Neural cell (in vitro differentiated cells): ENCODE measurements around the gene UBN2. TPM values are rescaled to one million over a fixed set of nuclear protein-coding genes. Genes with fewer than 3 reads are reported as not detected.

ENCODE experiments used
- H2AFZ ChIP-seq: fragments of 200-600, 300-800 bp; sonication (generic), shearing (Covaris generic); 2 replicates; pipeline ENCODE4 v1.6.0; 2014; ENCODE audit warnings: low read depth, mild to moderate bottlenecking, antibody characterized with exemption, low read length, moderate library complexity
- H3F3A ChIP-seq: fragments of 200-600 bp; shearing (Covaris generic); 2 replicates; pipeline ENCODE4 v1.6.1; 2016; ENCODE audit warnings: mild to moderate bottlenecking, moderate library complexity, mixed read lengths, antibody characterized with exemption, low read length; ENCODE audit not compliant: insufficient read depth, poor library complexity, severe bottlenecking
- H3K27ac ChIP-seq: fragments of 200-600, 300-800 bp; sonication (generic), shearing (Covaris generic); 2 replicates; pipeline ENCODE4 v1.5.1; 2014; ENCODE audit warnings: mild to moderate bottlenecking, low read length, moderate library complexity
- H3K27me3 ChIP-seq: fragments of 300-800, 200-600 bp; sonication (generic), shearing (Covaris generic); 2 replicates; pipeline ENCODE4 v1.6.0; 2014; ENCODE audit warnings: mild to moderate bottlenecking, low read depth, low read length, moderate library complexity; ENCODE audit not compliant: insufficient read depth
- H3K36me3 ChIP-seq: fragments of 300-800, 200-600 bp; sonication (generic), shearing (Covaris generic); 2 replicates; pipeline ENCODE4 v1.5.1; 2014; ENCODE audit warnings: mild to moderate bottlenecking, antibody characterized with exemption, low read length, moderate library complexity; ENCODE audit not compliant: insufficient read depth
- H3K4me2 ChIP-seq: fragments of 300-800, 200-600 bp; sonication (generic), shearing (Covaris generic); 2 replicates; pipeline ENCODE4 v1.6.0; 2014; ENCODE audit warnings: mild to moderate bottlenecking, low read length
- H3K4me3 ChIP-seq: fragments of 300-800, 200-600 bp; sonication (generic), shearing (Covaris generic); 2 replicates; pipeline ENCODE4 v1.5.1; 2014; ENCODE audit warnings: mild to moderate bottlenecking, low read length, moderate library complexity
- H3K79me2 ChIP-seq: fragments of 200-600 bp; shearing (Covaris generic); replicated peaks from 2 replicates; pipeline ENCODE4 v1.6.0; 2014; ENCODE audit warnings: mild to moderate bottlenecking, low read length, moderate library complexity; ENCODE audit not compliant: insufficient read depth
- H3K9ac ChIP-seq: fragments of 300-800, 200-600 bp; sonication (generic), shearing (Covaris generic); 2 replicates; pipeline ENCODE4 v1.6.1; 2016; ENCODE audit warnings: mild to moderate bottlenecking, low read length, mixed read lengths
- H3K9me2 ChIP-seq: fragments of 200-600 bp; shearing (Covaris generic); 2 replicates; pipeline ENCODE4 v1.6.1; 2016; ENCODE audit warnings: mild to moderate bottlenecking, low read length, mixed read lengths; ENCODE audit not compliant: insufficient read depth
- H3K9me3 ChIP-seq: fragments of 200-600, 300-800 bp; sonication (generic), shearing (Covaris generic); 2 replicates; pipeline ENCODE4 v1.6.1; 2016; ENCODE audit warnings: mild to moderate bottlenecking, mixed run types, low read length, moderate library complexity, mixed read lengths
- H4K20me1 ChIP-seq: fragments of 200-600 bp; shearing (Covaris generic); 2 replicates; pipeline ENCODE4 v1.6.1; 2016; ENCODE audit warnings: mild to moderate bottlenecking, mixed run types; ENCODE audit not compliant: insufficient read depth
- CTCF ChIP-seq: fragments of 450-650 bp; IDR thresholded peaks from 2 replicates; pipeline ENCODE4 v1.5.1; 2014; ENCODE audit warnings: antibody characterized with exemption, mild to moderate bottlenecking, moderate library complexity; ENCODE audit not compliant: poor library complexity, severe bottlenecking
- EP300 ChIP-seq: fragments of 450-650 bp; conservative IDR thresholded peaks from 2 replicates; pipeline ENCODE4 v1.6.1; 2014; ENCODE audit warnings: antibody characterized with exemption, mild to moderate bottlenecking, moderate library complexity; ENCODE audit not compliant: poor library complexity, severe bottlenecking
- EZH2 ChIP-seq: fragments of 200-600, 300-800 bp; shearing (Covaris generic), sonication (generic); IDR thresholded peaks from 2 replicates; pipeline ENCODE4 v1.6.1; 2014; ENCODE audit warnings: antibody characterized with exemption, low read length, borderline replicate concordance, mild to moderate bottlenecking; ENCODE audit not compliant: insufficient read depth, poor library complexity, severe bottlenecking
- MXI1 ChIP-seq: fragments of 450-650 bp; conservative IDR thresholded peaks from 2 replicates; pipeline ENCODE4 v1.6.1; 2014; ENCODE audit warnings: antibody characterized with exemption, mild to moderate bottlenecking; ENCODE audit not compliant: poor library complexity, severe bottlenecking
- POLR2AphosphoS5 ChIP-seq: IDR thresholded peaks from 2 replicates; pipeline ENCODE4 v1.6.1; 2012
- RAD21 ChIP-seq: fragments of 450-650 bp; conservative IDR thresholded peaks from 2 replicates; pipeline ENCODE4 v1.6.1; 2014; ENCODE audit warnings: antibody characterized with exemption, mild to moderate bottlenecking, moderate library complexity
- REST ChIP-seq: IDR thresholded peaks from 2 replicates; pipeline ENCODE4 v1.6.1; 2012; ENCODE audit warnings: borderline replicate concordance
- SMC3 ChIP-seq: fragments of 450-650 bp; conservative IDR thresholded peaks from 2 replicates; pipeline ENCODE4 v1.6.1; 2014; ENCODE audit warnings: antibody characterized with exemption, mild to moderate bottlenecking, moderate library complexity; ENCODE audit not compliant: poor library complexity
- TAF1 ChIP-seq: IDR thresholded peaks from 2 replicates; pipeline ENCODE4 v1.6.1; 2012; ENCODE audit warnings: low read depth
- polyA plus RNA-seq: library from polyadenylated mRNA; depleted of rRNA; stranded (reverse); fragments of >200 nt; gene quantifications from 2 replicates; pipeline ENCODE4 v1.2.3, GENCODE V29; 2014

Gene UBN2
- polyA plus RNA-seq, 1 donor from 2014 or later: 18.2 TPM

GRCh38 chr7:139200382-139200781, 30.7 kb upstream of the UBN2 start:
- H3K4me2 ChIP-seq: no peak overlapping the region
- H2AFZ ChIP-seq: no peak overlapping the region
- H3K79me2 ChIP-seq: no peaks in the 10 kb centered on the region
- no peaks in the 10 kb centered on the region for H3K9me2 ChIP-seq
- H3F3A ChIP-seq: no peaks in the 10 kb centered on the region
- H3K9ac ChIP-seq: no peak overlapping the region
- no peaks in the 10 kb centered on the region for H3K27me3 ChIP-seq
- H3K9me3 ChIP-seq: no peaks in the 10 kb centered on the region
- no peak overlapping the region for H3K27ac ChIP-seq
- no peaks in the 10 kb centered on the region for H3K36me3 ChIP-seq
- H3K4me3 ChIP-seq: no peak overlapping the region
- TF ChIP-seq SMC3 (no peak), TAF1 (no peak), EP300 (no peak), EZH2 (no peak), POLR2AphosphoS5 (no peak), REST (no peak), RAD21 (no peak), CTCF (no peak), MXI1 (no peak)
- no peaks in the 10 kb centered on the region for H4K20me1 ChIP-seq

- H4K20me1 ChIP-seq: no peaks in the 10 kb centered on the region
- no peaks in the 10 kb centered on the region for H3K79me2 ChIP-seq
- no peaks in the 10 kb centered on the region for H3K27me3 ChIP-seq
- H3K4me2 ChIP-seq: no peak overlapping the region
- no peaks in the 10 kb centered on the region for H3K36me3 ChIP-seq
- H3F3A ChIP-seq: no peaks in the 10 kb centered on the region
- no peak overlapping the region for H3K9ac ChIP-seq
- TF ChIP-seq EP300 (no peak), RAD21 (no peak), EZH2 (no peak), REST (no peak), MXI1 (no peak), POLR2AphosphoS5 (no peak), SMC3 (no peak), CTCF (no peak), TAF1 (no peak)
- no peak overlapping the region for H2AFZ ChIP-seq
- H3K9me3 ChIP-seq: no peaks in the 10 kb centered on the region
- no peaks in the 10 kb centered on the region for H3K9me2 ChIP-seq
- H3K27ac ChIP-seq: no peak overlapping the region
- no peak overlapping the region for H3K4me3 ChIP-seq
These were observed 27.0 kb upstream of the UBN2 start for GRCh38 chr7:139203992-139204391.
